Rectal smooth muscle tissue (tissue), 1 donor: ENCODE data around the gene TBRG4.

Source experiments
- H3K27ac ChIP-seq: one replicate; pipeline ENCODE4 v1.7.0; 2013; ENCODE audit warnings: low read depth, low read length, inconsistent platforms
- H3K27me3 ChIP-seq: one replicate; pipeline ENCODE4 v1.7.0; 2013; ENCODE audit warnings: low read length; ENCODE audit not compliant: control insufficient read depth, insufficient read depth
- H3K36me3 ChIP-seq: one replicate; pipeline ENCODE4 v1.7.0; 2013; ENCODE audit warnings: low read length; ENCODE audit not compliant: control insufficient read depth, insufficient read depth
- H3K4me1 ChIP-seq: one replicate; pipeline ENCODE4 v1.7.0; 2013; ENCODE audit warnings: low read length; ENCODE audit not compliant: control insufficient read depth, insufficient read depth
- H3K4me3 ChIP-seq: one replicate; pipeline ENCODE4 v1.7.0; 2013; ENCODE audit warnings: low read length
- H3K9ac ChIP-seq: one replicate; pipeline ENCODE4 v1.7.0; 2013; ENCODE audit warnings: low read length

TBRG4 gene

DNA sequence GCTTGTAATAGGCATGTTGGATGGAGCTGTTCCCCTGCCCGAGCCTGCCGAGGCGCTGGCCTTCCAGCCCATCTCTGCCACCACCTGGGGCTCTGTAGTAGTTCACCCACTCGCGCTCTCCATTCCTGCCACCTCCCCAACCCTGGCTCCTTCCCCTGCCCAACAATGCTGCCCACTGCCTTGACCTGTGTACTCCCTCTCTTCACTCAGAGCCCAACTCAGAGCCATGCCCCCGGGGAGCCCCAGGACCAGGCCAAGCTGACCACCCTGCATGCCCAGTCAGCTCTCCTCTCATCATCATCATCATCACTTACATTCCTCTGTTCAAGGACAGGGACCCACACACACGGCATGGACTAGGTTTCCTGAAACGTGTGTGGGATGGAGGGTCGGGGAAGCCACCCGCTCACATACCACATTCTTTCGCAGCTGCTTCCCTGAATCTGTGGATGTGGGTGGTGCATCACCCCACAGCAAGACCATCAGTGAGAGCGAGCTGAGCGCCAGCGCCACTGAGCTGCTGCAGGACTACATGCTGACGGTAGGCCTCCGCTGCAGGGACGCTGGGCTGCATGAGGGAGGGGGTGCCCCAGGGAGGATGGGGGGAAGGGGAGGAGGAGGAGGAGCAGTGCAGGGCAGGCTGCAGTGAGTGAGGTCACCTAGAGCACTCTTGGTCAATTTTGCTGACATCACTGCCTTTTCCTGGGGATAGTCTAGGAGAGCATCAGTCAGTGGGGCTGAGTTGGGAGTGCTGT is 38.3 kb downstream of the TBRG4 start:
- Histone ChIP-seq H3K4me3 (no peak overlapping the region), H3K9ac (no peak overlapping the region), H3K27ac (no peak overlapping the region), H3K36me3 (peaks cover 39% of the 10 kb centered on the region), H3K27me3 (no peaks in the 10 kb centered on the region), H3K4me1 (no peaks in the 10 kb centered on the region)

DNA sequence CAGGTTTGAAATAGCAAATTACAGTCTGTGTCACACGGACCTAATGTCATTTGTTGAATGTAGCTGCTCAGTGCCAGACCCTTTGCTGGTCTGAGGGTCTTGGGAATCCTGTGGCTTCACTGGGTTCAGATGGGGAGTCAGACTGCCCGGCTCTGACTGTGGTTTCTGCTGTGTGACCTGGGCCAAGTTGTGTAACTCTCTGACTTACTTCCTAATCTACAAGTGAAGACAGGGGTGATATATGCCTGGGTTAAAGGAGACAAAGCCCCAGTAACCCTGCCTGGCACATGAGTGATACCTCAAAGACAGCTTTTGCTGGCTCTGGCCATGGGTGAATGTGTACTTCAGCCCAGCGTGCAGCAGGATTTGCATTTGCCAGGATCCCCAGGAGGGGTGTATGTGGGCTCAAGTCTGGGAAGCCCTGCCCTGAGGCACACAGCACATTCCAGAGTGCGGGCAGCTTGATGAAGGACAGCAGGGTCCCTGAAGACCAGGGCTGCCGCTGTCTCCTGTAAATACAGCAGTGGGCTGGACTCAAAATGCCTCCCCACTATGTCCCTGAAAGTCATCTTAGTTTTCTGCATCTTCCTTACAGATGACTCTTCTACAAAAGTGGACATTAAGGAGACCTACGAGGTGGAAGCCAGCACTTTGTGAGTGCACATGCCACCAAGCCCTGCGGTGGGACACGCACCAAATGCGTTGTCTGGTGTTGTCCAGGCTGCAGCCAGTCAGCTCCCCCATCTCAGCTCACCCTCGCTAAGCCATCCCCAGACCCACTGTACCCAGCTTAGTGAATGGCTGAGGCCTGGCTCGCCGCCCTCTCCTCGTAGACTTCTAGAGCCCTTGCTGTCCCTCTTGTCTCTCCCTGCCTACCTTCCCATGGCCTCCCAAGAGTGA is 39.1 kb downstream of the TBRG4 start:
- Histone ChIP-seq H3K9ac (no peak overlapping the region), H3K36me3 (peaks cover 39% of the 10 kb centered on the region), H3K27ac (no peak overlapping the region), H3K27me3 (no peaks in the 10 kb centered on the region), H3K4me1 (no peaks in the 10 kb centered on the region), H3K4me3 (no peak overlapping the region)

DNA sequence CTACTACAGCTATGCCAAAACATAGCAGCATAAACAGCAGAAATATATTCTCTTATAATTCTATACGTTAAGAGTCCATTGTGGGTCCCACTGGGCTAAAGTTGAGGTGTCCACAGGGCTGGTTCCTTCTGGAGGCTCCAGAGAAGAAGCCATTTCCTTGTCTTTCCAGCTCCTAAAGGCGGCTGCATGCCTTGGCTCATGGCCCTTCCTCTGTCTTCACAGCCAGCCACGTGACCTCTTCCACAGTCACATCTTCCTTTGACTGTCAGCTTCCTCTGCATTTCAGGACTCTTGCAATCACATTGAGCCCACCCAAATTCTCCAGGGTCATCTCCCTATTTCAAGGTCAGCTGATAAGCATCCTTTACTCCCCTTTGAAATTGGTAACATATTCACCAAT is 40.0 kb downstream of the TBRG4 start:
- Histone ChIP-seq H3K9ac (no peak overlapping the region), H3K27ac (no peak overlapping the region), H3K4me1 (no peaks in the 10 kb centered on the region), H3K36me3 (peaks cover 36% of the 10 kb centered on the region), H3K4me3 (no peak overlapping the region), H3K27me3 (no peaks in the 10 kb centered on the region)

DNA sequence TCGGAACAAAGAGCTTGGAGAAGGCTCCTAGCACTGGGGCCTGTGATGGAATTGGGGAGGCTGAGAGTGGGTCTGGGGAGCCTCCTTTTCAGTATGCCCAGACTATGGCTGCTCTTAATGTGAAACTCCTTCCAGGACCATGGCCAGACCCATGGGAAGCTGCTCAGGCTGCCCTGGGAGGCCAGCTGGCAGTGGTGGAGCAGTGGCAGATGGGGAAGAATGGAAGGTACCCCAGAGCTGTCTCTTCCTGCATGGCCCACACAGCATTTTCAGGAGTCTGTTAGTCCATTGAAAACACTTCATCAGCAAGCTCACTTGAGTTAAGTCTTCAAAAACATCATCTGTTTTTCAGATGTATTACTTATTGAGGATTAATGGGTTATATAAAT is 41.2 kb downstream of the TBRG4 start:
- Histone ChIP-seq H3K9ac (no peak overlapping the region), H3K4me1 (no peaks in the 10 kb centered on the region), H3K36me3 (peaks cover 45% of the 10 kb centered on the region), H3K27me3 (no peaks in the 10 kb centered on the region), H3K4me3 (no peak overlapping the region), H3K27ac (no peak overlapping the region)

DNA sequence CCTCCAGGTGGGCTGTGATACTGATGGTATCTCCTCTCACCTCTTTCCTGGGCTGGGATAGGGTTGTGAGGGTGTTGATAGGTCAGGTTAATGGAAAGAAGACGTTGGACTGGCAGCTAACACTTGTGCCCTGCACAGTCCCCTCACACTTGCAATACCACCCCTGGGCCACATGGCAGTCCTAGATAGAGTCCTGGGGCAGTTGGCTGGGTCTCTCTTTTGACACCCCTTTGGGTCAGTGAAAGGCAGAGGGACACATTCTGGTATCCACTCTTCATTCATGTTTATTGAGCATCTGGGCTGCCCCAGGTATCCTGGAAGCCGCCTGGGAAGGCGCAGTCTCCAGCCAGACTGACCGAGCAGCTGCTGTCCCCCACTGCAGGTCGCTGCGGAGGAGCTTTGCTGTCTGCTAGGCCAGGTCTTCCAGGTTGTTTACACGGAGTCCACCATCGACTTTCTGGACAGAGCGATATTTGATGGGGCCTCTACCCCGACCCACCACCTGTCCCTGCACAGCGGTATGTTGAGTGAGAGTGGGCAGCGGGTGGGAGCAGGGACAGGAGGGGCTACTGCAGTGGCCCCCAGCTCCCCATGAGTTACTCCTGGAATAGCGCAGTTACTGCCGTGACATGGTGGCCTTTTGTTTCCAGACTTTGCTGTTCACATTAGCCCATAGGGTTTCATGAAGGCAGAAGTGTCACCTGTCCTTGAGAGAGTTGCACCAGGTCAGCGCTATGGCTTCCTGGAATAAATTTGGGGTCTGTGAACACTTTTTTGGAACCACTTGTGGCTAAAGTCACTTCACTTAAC is 41.8 kb downstream of the TBRG4 start:
- Histone ChIP-seq H3K9ac (no peak overlapping the region), H3K27me3 (no peaks in the 10 kb centered on the region), H3K4me1 (no peaks in the 10 kb centered on the region), H3K4me3 (no peak overlapping the region), H3K36me3 (peaks cover 50% of the 10 kb centered on the region), H3K27ac (no peak overlapping the region)

DNA sequence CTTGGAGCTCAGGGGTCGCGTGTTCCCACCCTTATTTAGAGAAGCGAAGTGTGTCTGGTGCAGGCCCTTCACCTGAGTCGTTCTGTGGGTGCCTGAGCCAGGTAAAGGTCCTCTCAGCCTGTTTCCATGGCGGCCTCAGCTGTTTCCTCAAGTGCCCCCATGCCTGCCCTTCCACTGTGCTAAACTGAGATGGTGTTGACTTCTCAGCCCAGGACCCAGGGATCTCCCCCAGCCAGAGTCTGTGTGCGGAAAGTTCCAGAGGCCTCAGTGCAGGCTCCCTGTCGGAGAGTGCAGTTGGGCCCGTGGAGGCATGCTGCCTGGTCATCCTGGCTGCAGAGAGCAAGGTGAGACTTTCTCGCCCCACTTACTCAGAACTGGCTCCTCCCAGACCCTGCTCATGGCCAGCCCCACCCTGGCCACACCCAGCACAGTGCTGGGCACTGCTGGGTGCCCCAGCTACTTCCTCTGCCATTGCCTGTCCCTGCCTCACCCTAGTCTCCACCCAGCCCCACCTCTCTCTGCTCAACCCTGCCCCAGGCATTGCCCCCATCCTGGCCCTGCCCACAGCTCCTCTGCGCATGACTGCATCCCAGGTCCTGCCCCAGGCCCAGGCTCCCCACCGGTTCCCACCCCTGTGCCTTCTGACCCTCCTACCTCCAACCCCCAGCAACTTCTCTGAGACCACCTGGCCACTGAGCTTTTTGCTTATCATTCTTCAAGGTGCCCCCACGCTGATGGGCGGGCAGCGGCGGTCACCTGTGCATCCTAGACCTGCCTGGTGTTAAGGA is 43.1 kb downstream of the TBRG4 start:
- Histone ChIP-seq H3K4me3 (no peak overlapping the region), H3K36me3 (peaks cover 48% of the 10 kb centered on the region), H3K27me3 (no peaks in the 10 kb centered on the region), H3K27ac (no peak overlapping the region), H3K9ac (no peak overlapping the region), H3K4me1 (no peaks in the 10 kb centered on the region)

DNA sequence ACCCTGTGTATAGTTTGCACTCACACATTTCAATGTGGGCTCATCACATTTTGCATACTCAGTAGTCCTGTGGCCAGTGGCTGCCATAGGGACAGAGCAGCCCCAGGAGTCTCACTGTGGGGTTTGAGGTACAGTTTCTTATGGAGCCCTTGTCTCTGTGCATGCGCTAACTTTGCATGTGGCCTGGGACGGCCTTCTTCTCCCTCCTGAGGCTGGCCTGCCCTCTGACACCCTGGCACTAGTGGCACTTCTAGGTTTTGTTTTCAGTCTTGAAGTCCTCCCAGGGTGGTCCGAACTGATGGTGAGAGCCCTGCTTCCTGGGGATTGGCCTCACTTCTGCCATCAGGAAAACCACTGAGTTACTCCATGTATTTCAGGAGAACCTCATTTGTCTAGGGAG is 43.9 kb downstream of the TBRG4 start:
- no peak overlapping the region for H3K27ac ChIP-seq
- no peak overlapping the region for H3K9ac ChIP-seq
- peaks cover 45% of the 10 kb centered on the region for H3K36me3 ChIP-seq
- H3K4me3 ChIP-seq = no peak overlapping the region
- H3K27me3 ChIP-seq = no peaks in the 10 kb centered on the region
- H3K4me1 ChIP-seq = no peaks in the 10 kb centered on the region

DNA sequence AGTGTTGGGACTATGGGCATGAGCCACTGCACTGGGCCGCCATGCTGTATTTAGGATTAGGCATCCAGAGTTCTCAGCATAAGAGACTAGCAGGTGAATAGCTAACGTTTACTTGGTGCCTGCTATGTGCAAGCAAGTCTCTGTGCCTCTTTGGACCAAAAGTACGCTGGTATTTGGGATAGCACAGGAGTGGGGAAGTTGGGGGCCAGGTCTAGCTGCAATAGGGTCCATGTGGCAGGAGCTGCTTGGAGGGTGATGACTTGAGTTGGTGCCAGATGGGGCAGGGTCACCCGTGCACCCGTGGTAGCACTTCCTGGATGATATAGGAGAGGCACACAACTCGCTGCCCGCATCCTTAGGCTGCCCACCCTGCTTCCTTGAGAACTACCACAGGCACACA is 45.1 kb downstream of the TBRG4 start:
- no peak overlapping the region for H3K4me3 ChIP-seq
- H3K9ac ChIP-seq = no peak overlapping the region
- peaks cover 41% of the 10 kb centered on the region for H3K36me3 ChIP-seq
- no peak overlapping the region for H3K27ac ChIP-seq
- H3K27me3 ChIP-seq = no peaks in the 10 kb centered on the region
- H3K4me1 ChIP-seq = no peaks in the 10 kb centered on the region

DNA sequence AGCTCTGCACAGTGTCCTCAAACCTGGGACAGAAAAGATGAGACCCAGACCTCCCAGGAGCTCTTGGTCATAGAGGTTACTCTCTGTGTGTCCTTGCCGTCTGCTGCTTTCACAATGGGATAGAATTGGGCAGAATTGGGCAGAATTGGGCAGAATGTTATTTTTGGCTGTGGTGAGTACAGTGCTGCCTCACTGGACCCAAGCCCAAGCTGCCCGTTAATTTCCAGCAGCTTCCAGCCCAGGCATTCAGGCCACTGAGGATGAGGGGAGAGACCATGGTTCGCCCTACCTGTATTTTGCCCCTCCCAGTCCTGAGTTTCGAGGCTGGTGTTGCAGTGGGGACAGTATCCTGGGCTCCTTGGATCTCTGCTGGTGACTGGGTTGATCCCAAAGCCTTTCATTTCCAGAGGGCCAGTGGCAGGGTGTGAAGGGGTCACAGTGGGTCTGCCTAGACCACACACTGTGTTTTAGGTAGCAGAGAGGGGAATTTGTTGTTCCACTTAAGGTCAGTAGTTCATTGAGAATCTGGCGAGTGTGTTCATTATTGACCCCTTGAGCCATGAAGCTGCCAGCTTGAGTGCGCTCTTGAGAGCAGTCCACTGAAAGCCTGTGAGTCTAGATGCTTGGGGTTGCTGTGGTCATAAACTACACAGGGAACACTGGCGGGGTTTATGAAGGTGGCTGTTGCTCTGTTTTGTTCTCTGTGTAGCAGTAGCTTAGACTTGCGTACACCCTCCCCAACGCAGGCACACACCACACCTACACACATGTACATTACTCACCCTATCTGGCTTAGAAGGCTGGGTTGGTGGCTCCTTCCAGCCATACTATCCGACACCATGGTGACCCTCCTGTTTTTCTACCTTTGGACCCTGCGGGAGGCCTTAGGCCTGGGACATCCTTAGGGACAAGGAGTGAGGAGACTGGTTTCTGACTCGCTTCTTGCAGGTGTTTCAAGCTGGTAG is 46.2 kb downstream of the TBRG4 start:
- H3K9ac ChIP-seq = no peak overlapping the region
- no peak overlapping the region for H3K27ac ChIP-seq
- no peak overlapping the region for H3K4me3 ChIP-seq
- H3K27me3 ChIP-seq = no peaks in the 10 kb centered on the region
- no peaks in the 10 kb centered on the region for H3K4me1 ChIP-seq
- peaks cover 37% of the 10 kb centered on the region for H3K36me3 ChIP-seq

DNA sequence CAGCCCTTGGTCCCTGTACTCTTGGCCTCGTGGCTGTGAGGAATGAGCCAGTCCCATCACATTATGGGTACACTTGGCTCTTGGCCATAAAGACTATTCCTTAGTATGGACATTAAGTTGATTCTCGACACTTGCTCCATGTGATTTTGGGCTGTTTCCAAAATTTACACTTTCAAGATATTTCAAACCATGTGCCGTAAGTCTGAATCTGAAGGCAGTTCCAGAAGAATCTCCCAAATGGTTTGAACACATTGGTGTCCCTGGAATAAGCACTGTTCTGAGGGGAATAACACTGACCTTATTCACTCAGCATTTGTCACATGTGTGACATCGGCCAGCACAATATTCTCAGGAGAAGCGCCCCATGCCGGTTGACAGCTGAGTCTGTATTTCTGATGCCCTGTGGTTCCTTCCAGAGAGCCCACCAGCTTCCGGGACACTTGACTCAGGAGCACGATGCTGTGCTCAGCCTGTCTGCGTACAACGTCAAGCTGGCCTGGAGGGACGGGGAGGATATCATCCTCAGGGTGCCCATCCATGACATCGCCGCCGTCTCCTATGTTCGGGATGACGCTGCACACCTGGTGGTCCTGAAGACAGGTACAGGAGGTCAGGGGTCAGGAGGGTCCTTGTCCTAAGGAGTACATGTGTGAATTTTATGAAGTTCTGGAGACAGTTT is 47.3 kb downstream of the TBRG4 start:
- no peaks in the 10 kb centered on the region for H3K4me1 ChIP-seq
- H3K36me3 ChIP-seq = peaks cover 35% of the 10 kb centered on the region
- no peaks in the 10 kb centered on the region for H3K27me3 ChIP-seq
- no peak overlapping the region for H3K9ac ChIP-seq
- H3K27ac ChIP-seq = no peak overlapping the region
- no peak overlapping the region for H3K4me3 ChIP-seq
